IPS DF 4.7 (cell line): ENCODE results near the gene KRTAP9-7.
"Not testable (repeated sequence)": the region's sequence is repeated elsewhere in the genome, so short reads cannot be mapped to it uniquely, and the experiment has no call there.

Source experiments
- DNase-seq: peaks from one replicate; pipeline ENCODE4 v3.0.0-alpha.2; 2013; ENCODE audit warnings: low spot score; ENCODE audit errors: extremely low read depth

Gene KRTAP9-7, protein sequence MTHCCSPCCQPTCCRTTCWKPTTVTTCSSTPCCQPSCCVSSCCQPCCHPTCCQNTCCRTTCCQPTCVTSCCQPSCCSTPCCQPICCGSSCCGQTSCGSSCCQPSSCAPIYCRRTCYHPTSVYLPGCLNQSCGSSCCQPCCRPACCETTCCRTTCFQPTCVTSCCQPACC

DNA sequence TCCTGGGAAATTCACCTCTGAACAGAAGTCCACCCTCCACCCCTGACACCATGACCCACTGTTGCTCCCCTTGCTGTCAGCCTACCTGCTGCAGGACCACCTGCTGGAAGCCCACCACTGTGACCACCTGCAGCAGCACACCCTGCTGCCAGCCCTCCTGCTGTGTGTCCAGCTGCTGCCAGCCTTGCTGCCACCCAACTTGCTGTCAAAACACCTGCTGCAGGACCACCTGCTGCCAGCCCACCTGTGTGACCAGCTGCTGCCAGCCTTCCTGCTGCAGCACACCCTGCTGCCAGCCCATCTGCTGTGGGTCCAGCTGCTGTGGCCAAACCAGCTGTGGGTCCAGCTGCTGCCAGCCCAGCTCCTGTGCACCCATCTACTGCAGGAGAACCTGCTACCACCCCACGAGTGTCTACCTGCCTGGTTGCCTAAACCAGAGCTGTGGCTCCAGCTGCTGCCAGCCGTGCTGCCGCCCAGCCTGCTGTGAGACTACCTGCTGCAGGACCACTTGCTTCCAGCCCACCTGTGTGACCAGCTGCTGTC is at the start of gene KRTAP9-7:
Gene KRTAP9-7 (plus strand): TSS at position 51 of the 543 bp plus-strand sequence. CDS start 0 bp downstream, at position 51.
- not testable (repeated sequence) for DNase-seq

DNA sequence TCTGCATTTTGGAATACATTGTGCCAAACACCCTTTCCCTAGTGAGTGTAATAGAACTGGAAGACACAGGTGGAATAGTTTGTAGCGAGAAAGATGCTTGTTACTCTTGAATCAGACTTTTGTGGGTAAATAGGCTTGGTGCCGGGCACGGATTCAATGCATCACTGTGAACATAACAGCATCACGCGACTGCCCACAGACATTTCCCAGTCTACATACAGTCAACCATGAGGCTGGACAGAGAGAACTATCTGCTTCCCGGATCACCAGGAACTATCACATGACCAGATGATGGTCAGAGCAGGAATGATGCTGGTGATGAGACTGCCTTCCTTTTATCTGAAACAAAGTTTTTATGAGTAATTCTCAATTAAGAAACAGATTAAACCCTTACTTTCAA is 49.4 kb upstream of the KRTAP9-7 start:
- no peak for DNase-seq

DNA sequence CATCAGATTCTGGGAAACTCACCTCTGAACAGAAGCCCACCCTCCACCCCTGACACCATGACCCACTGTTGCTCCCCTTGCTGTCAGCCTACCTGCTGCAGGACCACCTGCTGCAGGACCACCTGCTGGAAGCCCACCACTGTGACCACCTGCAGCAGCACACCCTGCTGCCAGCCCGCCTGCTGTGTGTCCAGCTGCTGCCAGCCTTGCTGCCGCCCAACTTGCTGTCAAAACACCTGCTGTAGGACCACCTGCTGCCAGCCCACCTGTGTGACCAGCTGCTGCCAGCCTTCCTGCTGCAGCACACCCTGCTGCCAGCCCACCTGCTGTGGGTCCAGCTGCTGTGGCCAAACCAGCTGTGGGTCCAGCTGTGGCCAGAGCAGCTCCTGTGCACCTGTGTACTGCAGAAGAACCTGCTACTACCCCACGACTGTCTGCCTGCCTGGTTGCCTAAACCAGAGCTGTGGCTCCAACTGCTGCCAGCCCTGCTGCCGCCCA is 48.9 kb upstream of the KRTAP9-7 start, which contains the start of gene KRTAP9-2:
Gene KRTAP9-2 (plus strand): TSS at position 51 of the 498 bp plus-strand sequence. CDS start 7 bp downstream, at position 58.
- DNase-seq = not testable (repeated sequence)

DNA sequence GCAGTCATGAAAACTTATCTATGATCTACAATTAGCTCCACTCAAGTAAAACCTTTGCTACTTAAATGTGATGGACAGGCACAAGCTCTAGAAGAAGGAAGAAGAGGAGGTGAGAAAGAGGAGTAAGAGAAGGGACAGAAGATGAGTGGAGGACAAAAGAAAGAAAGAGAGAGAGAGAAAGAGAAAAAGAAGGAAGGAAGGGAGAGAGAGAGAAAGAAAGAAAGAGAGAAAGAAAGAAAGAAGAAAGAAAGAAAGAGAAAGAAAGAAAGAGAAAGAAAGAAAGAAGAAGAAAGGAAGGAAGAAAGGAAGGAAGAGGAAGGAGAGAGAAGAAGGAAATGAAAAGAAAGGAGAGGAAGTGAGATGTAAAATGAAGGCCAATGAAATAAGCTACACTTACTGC is 45.4 kb upstream of the KRTAP9-7 start:
- DNase-seq = no peak

DNA sequence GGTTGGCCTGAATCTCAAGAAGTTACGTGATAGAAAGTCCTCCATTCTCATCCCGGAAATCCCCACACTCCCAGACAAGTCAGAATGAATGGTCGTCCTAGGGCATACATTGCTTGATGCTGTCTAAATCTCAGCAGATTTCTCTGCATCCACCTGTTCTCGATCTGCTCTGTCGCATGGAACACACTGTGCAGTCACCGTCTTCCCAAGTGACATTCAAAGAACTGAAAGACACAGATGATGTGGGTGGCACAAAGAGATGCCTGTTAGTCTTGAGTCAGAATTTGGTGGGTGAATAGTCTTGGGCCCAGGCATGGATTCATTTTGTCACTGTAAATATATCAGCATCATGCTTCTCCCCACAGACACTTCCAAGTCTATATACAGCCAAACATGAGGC is 43.8 kb upstream of the KRTAP9-7 start:
- no peak for DNase-seq

DNA sequence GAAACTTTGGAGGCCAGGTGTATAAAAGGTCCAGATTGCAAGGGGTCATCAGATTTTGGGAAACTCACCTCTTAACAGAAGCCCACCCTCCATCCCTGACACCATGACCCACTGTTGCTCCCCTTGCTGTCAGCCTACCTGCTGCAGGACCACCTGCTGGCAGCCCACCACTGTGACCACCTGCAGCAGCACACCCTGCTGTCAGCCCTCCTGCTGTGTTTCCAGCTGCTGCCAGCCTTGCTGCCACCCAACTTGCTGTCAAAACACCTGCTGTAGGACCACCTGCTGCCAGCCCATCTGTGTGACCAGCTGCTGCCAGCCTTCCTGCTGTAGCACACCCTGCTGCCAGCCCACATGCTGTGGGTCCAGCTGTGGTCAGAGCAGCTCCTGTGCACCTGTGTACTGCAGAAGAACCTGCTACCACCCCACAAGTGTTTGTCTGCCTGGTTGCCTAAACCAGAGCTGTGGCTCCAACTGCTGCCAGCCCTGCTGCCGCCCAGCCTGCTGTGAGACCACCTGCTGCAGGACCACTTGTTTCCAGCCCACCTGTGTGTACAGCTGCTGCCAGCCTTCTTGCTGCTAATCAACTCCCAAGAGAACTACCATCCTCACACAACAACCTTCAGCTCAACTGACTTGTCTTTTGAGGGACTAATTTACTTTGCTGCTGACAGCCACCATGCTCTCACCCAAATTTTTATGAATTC is 42.9 kb upstream of the KRTAP9-7 start, which contains the start of gene KRTAP9-3:
Gene KRTAP9-3 (plus strand): TSS at position 51 of the 707 bp plus-strand sequence. CDS start 53 bp downstream, at position 104.
- not testable (repeated sequence) for DNase-seq

DNA sequence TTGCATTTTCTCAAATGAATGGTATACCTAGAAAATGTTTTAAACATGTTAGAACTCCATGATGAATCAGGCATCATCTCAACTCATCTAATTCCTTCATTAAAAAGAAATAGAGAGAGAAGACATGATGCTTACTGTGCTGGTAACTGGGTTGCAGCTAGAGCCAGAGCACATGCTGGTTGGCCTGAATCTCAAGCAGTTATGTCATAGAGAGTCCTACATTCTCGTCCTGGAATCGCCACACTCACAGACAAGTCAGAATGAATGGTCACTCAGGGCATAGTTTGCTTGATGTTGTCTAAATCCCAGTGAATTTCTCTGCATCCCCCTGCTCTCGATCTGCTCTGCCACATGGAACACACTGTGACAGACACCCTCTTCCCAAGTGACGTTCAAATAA is 38.4 kb upstream of the KRTAP9-7 start:
- DNase-seq = not testable (repeated sequence)

DNA sequence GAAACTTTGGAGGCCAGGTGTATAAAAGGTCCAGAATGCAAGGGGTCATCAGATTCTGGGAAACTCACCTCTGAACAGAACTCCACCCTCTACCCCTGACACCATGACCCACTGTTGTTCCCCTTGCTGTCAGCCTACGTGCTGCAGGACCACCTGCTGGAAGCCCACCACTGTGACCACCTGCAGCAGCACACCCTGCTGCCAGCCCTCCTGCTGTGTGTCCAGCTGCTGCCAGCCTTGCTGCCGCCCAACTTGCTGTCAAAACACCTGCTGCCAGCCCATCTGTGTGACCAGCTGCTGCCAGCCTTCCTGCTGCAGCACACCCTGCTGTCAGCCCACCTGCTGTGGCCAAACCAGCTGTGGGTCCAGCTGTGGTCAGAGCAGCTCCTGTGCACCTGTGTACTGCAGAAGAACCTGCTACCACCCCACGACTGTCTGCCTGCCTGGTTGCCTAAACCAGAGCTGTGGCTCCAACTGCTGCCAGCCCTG is 37.5 kb upstream of the KRTAP9-7 start, which contains the start of gene KRTAP9-8:
Gene KRTAP9-8 (plus strand): TSS at position 51 of the 489 bp plus-strand sequence. CDS start 53 bp downstream, at position 104.
- not testable (repeated sequence) for DNase-seq

DNA sequence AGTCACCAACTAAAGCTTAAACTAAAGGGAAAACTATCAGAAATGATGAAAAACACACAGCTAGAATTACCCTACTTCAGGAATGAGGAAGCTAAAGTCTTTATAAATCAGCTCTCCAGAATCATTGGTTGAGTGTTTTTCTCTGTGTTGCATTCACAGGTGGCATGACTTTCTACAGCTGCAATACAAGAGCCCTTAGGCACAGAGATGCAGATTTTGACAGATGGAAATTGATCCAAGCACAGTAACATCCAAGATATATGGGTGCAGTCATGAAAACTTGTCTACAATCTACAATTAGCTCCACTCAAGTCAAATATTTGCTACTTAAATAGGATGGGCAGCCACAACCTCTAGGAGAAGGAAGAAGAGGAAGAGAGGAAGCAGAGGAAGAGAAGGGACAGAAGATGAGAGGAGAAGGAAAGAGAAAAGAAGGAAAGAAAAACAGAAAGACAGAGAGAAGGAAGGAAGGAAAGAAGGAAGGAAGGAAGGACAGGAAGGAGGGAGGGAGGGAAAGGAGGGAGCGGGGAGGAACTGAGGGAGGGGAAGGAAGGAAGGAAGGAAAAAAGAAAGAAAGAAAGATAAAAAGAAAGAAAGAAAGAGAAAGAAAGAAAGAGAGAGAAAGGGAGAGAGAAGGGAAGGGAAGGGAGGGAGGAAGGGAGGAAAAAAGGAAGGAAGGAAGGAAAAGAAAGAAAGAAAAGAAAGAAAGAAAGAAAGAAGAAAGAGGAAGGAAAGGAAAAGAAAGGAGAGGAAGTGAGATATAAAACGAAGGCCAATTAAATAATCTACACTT is 28.3 kb upstream of the KRTAP9-7 start:
- not testable (repeated sequence) for DNase-seq

DNA sequence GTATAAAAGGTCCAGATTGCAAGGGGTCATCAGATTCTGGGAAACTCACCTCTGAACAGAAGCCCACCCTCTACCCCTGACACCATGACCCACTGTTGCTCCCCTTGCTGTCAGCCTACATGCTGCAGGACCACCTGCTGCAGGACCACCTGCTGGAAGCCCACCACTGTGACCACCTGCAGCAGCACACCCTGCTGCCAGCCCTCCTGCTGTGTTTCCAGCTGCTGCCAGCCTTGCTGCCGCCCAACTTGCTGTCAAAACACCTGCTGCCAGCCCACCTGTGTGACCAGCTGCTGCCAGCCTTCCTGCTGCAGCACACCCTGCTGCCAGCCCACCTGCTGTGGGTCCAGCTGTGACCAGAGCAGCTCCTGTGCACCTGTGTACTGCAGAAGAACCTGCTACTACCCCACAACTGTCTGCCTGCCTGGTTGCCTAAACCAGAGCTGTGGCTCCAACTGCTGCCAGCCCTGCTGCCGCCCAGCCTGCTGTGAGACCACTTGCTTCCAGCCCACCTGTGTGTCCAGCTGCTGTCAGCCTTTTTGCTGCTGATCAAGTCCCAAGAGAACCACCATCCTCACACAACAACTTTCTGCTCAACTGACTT is 25.8 kb upstream of the KRTAP9-7 start, which contains the start of gene KRTAP9-4:
Gene KRTAP9-4 (plus strand): TSS at position 51 of the 604 bp plus-strand sequence. CDS start 34 bp downstream, at position 85.
- DNase-seq = not testable (repeated sequence)

DNA sequence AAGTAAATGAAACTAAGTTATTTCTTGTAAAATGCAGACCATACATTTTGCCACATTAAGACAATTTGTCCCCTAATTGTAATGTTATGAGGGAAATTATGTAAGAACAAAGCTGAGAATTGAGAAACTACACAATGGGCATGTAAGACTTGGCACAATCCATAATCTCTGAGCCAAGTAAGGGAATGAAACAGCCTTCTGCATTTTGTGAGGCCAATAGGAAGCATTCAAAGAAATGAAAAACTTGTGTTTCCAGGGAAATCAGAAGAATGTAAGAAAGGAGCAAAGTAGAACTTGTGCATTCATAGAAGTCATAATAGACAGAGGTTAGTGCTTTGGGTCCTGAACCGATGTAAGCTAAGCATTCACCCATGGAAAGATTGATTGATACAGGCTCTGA is 24.2 kb upstream of the KRTAP9-7 start:
- DNase-seq = no peak

DNA sequence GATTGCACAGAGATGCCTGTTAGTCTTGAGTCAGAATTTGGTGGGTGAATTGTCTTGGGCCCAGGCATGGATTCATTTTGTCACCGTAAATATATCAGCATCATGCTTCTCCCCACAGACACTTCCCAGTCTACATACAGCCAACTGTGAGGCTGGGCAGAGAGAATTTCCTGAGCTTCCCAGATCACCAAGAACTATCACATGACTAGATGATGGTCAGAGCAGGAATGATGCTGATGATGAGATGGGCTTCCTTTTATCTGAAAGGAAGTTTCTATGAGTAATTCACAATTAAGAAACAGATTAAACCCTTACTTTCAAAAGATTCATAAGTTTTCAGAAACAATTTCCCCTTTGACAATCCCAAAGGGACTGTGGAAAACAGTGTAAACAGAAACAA is 20.6 kb upstream of the KRTAP9-7 start:
- no peak for DNase-seq

DNA sequence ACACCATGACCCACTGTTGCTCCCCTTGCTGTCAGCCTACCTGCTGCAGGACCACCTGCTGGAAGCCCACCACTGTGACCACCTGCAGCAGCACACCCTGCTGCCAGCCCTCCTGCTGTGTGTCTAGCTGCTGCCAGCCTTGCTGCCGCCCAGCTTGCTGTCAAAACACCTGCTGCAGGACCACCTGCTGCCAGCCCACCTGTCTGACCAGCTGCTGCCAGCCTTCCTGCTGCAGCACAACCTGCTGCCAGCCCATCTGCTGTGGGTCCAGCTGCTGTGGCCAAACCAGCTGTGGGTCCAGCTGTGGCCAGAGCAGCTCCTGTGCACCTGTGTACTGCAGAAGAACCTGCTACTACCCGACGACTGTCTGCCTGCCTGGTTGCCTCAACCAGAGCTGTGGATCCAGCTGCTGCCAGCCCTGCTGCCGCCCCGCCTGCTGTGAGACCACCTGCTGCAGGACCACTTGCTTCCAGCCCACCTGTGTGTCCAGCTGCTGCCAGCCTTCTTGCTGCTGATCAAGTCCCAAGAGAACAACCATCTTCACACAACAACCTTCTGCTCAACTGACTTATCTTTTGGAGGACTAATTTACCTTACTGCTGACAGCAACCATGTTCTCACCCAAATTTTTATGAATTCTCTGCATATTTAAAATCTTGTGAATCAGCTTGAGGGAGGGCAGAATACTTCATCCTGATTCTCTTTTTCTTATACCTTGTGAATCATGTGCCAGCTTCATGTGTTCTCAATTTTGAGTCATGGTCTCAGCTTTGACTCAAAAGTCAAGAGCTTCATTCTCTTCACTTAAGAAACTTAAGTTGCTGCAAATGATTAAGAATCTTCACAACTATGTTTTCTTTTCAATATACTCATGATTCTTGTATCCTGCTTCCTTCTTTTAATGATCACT is 19.9 kb upstream of the KRTAP9-7 start, which contains the start of gene KRTAP9-9:
Gene KRTAP9-9 (plus strand): TSS at position 4 of the 910 bp plus-strand sequence.
- DNase-seq = not testable (repeated sequence)

DNA sequence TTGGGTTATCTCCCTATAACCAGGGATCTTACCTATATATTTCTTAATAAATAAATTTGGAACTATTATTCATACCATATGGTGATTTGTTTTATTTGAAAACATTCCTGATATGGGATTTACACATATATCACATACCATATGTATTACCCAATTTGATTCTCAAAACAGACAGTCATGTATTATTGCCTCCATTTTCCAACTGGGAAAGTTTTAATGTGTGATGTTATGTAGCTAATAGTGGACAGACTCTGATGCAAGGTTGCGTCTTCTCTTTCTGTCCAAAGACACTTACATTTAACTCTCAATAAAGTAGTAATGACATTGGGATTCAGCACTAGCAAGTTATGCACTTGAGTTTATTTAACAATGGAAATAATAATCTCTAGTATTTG is 19.2 kb upstream of the KRTAP9-7 start:
- DNase-seq = no peak

DNA sequence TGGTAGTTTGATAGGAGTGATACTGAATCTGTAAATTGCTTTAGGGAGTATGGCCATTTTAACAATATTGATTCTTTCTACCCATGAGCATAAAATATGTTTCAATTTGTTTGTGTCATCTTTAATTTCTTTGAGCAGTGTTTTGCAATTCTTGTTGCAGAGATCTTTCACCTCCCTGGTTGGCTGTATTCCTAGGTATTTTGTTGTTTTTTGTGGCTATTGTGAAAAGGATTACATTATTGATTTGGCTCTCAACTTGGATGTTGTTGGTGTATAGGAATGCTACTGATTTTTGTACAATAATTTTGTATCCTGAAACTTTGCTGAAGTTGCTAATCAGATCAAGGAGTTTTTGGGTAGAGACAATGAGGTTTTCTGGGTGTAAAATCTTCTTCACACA is 17.1 kb upstream of the KRTAP9-7 start:
- DNase-seq = no peak

DNA sequence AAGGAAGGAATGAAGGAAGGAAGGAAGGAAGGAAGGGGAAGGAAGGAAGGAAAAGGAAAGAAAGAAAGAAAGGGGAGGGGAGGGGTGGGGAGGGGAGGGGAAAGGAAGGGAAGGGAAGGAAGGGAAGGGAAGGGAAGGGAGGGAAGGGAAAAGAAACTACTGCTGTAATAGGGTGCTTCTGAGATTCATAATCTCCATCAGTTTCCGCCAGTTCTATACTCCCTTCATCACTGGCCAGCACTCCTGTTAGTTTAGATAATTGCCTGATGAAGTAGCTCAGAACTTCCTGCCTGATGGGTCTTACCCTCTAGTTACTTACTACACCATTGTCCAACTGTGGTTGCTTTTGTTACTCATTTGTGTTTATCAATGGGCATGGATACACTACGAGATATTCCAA is 12.3 kb upstream of the KRTAP9-7 start:
- no peak for DNase-seq

DNA sequence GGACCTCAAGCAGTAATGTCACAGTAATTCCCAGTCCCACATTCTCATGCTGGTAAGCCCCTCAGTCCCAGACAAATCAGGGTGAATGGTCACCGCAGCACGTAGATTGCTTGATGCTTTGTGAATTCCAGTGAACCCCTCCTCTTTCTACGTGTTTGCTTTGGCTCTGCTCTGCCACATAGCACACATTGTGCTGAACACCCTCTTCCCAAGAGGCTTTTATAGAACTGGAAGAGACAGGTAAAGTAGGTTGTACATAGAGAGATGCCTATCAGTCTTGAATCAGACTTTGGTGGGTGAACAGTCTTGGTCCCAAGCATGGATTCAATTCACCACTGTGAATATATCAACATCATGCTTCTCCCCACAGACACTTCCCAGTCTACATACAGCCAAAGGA is 10.9 kb upstream of the KRTAP9-7 start:
- DNase-seq = no peak

DNA sequence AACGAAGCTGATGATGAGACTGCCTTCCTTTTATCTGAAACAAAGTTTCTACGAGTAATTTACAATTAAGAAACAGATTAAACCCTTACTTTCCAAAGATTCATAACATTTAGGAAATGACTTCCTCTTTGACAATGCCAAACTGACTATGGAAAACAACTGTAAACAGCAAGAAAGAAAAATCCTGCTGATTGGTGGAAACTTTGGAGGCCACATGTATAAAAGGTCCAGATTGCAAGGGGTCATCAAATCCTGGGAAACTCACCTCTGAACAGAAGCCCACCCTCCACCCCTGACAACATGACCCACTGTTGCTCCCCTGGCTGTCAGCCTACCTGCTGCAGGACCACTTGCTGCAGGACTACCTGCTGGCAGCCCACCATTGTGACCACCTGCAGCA is 10.4 kb upstream of the KRTAP9-7 start, which contains the start of gene KRTAP9-6:
Gene KRTAP9-6 (plus strand): TSS at position 301 of the 400 bp plus-strand sequence. CDS start 0 bp downstream, at position 301.
- no peak for DNase-seq

DNA sequence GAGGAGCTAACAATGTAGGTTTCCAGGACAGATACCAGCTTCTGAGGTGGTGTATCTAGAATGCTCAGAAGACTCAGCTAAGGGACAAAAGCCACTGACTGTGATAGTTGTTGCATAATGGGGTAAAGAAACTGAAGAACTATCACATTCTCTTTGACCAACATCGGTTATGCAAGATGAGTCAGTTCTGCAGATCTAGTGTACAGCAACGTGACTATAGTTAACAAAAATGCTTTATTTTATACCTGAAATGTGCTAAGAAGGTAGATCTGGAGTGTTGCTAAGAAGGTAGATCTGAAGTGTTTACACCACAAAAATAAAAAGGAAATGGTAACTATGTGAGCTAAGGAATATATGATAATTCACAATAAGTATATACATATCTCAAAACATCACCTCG is 7.8 kb upstream of the KRTAP9-7 start:
- DNase-seq = no peak
